ENCODE measurements around the gene C9orf153. TPM values are rescaled to one million over a fixed set of nuclear protein-coding genes. Genes with fewer than 3 reads are reported as not detected.

Gene C9orf153
- total and polyA plus RNA-seq, 8 donors: 0.31 to 0.62 (median 0.53) TPM; not detected in 1

DNA sequence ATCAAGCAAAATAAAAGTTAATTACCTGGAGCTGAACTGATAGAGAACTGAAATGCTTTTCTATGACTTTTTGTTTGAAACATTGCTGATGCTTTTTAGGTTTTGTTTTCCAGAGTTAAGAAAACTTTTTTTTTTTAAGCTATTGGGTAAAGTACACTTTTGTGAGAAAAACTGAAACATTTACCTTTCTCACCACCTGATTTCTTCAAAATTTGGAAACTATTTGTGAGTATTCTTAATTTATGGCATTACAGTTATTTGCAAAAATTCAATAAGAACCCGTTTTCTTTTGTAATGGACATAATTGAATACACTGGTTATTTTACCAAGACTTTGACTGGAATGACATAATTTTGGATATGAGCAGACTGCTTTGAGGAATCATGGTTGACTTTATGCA lies 6.6 kb downstream of the C9orf153 start:
- intact Hi-C loops (cut with DNase I): no loop called here
- DNase-seq: no peak
- Histone ChIP-seq H3K4me3 (no peak overlapping the region), H3K9me3 (peaks cover 0 to 21% of the 10 kb centered on the region in 2 donors), H3K27me3 (no peaks in the 10 kb centered on the region), H3K27ac (no peak overlapping the region), H3K36me3 (no peaks in the 10 kb centered on the region), H3K4me1 (no peaks in the 10 kb centered on the region)
- no peak for ATAC-seq
- no peak for TF ChIP-seq CTCF (IDR thresholded peaks at IDR 0.05)

GRCh38 chr9:86250123-86250522 lies 9.3 kb downstream of the C9orf153 start:
- no peak for DNase-seq
- H3K27me3 ChIP-seq: no peaks in the 10 kb centered on the region
- TF ChIP-seq CTCF (IDR thresholded peaks at IDR 0.05): no peak
- H3K4me3 ChIP-seq: no peak overlapping the region
- no peaks in the 10 kb centered on the region for H3K4me1 ChIP-seq
- H3K27ac ChIP-seq: no peak overlapping the region
- no peaks in the 10 kb centered on the region for H3K36me3 ChIP-seq
- intact Hi-C loops (cut with DNase I): no loop called here
- peaks cover 0 to 21% of the 10 kb centered on the region in 2 donors for H3K9me3 ChIP-seq
- no peak for ATAC-seq

- Histone ChIP-seq H3K27ac (no peak overlapping the region), H3K27me3 (no peaks in the 10 kb centered on the region), H3K4me1 (no peaks in the 10 kb centered on the region), H3K4me3 (no peak overlapping the region), H3K9me3 (peaks cover 0 to 18% of the 10 kb centered on the region in 2 donors), H3K36me3 (no peaks in the 10 kb centered on the region)
- DNase-seq: no peak
- no peak for TF ChIP-seq CTCF (IDR thresholded peaks at IDR 0.05)
- no peak for ATAC-seq
- intact Hi-C loops (cut with DNase I): no loop called here
These were observed 10.7 kb downstream of the C9orf153 start for GRCh38 chr9:86248746-86249145.

GRCh38 chr9:86246752-86247161 lies 12.7 kb downstream of the C9orf153 start:
- intact Hi-C loops (cut with DNase I): no loop called here
- DNase-seq: no peak
- Histone ChIP-seq H3K4me1 (no peaks in the 10 kb centered on the region), H3K4me3 (no peak overlapping the region), H3K27me3 (no peaks in the 10 kb centered on the region), H3K36me3 (no peaks in the 10 kb centered on the region), H3K9me3 (no peaks in the 10 kb centered on the region), H3K27ac (no peak overlapping the region)
- TF ChIP-seq CTCF (IDR thresholded peaks at IDR 0.05): no peak
- no peak for ATAC-seq

GRCh38 chr9:86242071-86242470 lies 17.4 kb downstream of the C9orf153 start:
- H3K4me3 ChIP-seq: no peak overlapping the region
- no peaks in the 10 kb centered on the region for H3K36me3 ChIP-seq
- ATAC-seq (no peak), DNase-seq (no peak)
- intact Hi-C loops (cut with DNase I): no loop called here
- H3K4me1 ChIP-seq: no peaks in the 10 kb centered on the region
- no peak overlapping the region for H3K27ac ChIP-seq
- H3K9me3 ChIP-seq: no peaks in the 10 kb centered on the region
- TF ChIP-seq CTCF (IDR thresholded peaks at IDR 0.05): no peak
- no peaks in the 10 kb centered on the region for H3K27me3 ChIP-seq

All from left lung (tissue), 10 donors.